Stimulated activated CD8-positive, alpha-beta memory T cell treated with anti-CD3 and anti-CD28 coated beads, Interleukin-7, amount 100 ng/mL, for 1 hour (primary cell): ENCODE measurements around the gene ADAM8.
"Not testable (repeated sequence)": the region's sequence is repeated elsewhere in the genome, so short reads cannot be mapped to it uniquely, and the experiment has no call there.

Source experiments
- DNase-seq, 2 donors: peaks; one replicate each; pipeline ENCODE4 v3.0.0-alpha.2; 2020; ENCODE audit warnings: low read depth in 2 of 2

Gene ADAM8

DNA sequence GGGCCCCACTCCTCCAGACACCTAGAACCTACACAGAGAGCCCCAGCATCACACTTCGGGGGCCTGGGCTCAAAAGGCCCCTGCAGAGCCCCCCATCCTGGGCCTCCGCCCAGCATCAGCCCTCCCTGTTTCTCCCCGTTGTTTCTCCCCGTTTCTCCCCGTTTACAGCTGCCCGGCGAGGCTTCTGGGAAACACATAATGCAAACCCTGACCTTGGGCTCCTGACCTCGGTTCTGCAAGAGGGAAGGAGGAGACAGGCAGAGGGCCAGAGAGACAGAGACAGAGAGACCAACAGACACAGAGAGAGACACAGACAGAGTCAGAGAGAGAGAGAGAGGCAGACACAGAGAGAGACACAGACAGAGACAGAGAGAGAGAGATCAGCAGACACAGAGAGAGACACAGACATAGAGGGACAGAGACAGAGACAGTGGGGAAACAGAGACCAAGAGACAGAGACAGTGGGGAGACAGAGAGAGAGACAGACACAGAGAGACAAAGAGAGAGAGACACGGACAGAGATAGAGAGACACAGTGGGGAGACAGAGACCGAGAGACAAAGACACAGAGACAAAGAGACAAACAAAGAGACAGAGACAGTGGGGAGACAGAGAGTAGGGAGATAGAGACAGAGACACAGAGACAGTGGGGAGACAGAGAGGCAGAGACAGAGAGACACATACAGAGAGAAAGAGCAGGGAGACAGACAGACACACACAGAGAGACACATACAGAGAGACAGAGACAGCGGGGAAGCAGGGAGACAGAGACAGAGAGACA lies 26.5 kb downstream of the ADAM8 start:
- no peak for DNase-seq

DNA sequence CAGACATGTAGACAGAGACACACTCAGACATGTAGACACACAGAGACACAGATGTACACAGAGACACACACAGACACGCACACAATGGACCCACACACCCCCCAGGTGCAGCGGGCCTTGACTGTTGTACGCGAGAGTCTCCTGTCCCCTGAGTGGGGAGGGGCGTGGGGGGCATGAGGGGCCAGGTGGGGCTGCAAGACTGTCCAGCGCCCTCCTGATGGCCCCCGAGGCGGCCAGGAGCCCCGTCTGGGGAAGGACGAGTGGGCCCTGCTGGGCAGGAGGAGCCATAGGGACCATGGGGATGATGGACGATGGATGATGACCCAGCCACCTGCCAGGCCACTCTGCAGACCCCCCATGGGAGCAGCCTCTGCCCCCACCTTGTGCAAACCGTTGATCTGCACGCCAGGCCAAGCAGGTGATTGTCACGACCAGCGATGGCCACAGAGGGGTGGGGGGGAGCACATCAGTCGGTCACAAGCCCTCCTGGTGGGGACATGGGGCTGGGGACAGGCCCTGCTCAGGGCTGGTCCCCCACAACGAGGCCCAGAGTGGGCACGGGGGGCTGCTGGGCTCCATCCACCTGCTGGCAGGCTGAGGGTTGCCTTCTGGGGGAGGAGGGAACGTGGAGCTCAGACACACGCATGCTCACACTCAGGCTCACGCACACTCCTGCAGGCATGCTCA lies 27.4 kb downstream of the ADAM8 start:
- no peak for DNase-seq

- DNase-seq, result no peak
Observed at GRCh38 chr10:133248334-133248715, 28.3 kb downstream of the ADAM8 start.

- DNase-seq, result no peak
Observed at GRCh38 chr10:133247681-133248333, 28.9 kb downstream of the ADAM8 start.

GRCh38 chr10:133246236-133246626 lies 30.4 kb downstream of the ADAM8 start:
- DNase-seq, result no peak

- no peak for DNase-seq
Observed at GRCh38 chr10:133245439-133246235, 31.0 kb downstream of the ADAM8 start.

DNA sequence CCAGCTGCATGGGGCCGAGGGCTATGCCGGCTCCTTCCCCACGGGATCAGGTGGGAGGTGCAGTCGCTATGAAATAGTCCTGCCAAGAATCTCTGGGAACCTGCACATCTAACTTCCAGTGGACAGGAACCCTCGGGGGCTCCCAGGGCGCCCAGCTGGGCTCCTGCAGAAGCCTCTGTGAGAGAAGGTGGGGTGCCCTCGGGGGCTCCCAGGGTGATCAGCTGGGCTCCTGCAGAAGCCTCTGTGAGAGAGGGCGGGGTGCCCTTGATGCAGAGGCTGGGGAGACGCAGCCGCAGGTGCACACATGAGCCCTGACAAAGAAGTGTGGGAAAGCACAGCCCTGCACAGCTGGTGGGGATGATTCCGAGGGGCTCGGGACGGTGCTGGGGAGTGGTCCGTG lies 33.1 kb downstream of the ADAM8 start:
- DNase-seq, result no peak

DNA sequence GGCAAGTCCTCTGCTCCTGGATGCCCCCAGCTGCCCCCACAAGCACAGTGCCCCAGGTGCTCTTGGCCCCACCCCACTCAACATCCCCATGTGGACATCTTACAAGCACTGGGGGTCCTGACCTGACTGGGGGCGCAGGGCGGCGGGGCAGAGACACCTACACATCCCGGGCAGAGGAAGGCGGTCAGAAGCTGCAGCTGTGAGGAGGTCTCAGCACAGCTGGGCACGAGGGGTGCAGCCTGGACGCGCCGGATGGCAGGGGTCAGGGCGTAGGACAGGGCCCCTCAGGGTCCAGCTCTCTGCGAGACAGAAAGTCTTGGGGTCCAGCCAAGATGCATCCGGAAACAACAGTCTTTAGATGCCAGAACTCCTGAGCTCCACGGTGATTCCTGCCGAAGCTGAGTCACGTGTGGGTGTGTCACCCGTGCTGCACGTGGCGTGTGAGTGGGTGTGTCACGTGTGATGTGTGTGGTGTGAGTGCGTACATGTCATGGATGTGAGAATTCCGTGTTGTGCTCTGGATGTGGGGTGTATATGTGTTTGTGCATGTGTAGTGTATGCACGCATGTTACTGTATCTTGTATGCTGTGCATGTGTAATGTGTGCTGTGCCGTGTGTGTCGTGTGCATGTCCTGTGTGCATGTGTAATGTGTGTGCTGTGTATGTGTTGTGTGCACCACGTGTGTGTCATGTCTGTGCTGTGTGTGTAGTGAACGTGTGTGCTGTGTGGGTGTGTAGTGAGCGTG lies 33.9 kb downstream of the ADAM8 start:
- no peak for DNase-seq

GRCh38 chr10:133241501-133242205 lies 35.0 kb downstream of the ADAM8 start:
- no peak for DNase-seq

- no peak for DNase-seq
Observed at GRCh38 chr10:133239990-133240389, 36.7 kb downstream of the ADAM8 start.

DNA sequence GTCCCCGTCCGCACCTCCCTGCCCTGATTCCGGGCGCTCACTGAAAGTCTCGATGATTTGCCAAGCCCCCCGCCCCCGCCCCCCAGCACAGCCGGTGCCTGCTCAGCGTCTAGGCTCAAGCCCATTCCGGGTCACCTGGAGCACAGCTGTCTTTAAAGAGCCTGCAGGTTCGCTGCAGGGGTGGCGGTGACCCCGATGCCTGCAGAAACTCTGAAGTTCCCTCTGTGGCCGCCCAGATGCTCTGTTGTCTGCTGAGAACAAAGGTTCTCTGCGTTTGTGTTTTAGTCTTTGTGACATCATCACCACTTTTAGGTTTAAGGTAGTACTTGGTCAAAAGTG lies 38.2 kb downstream of the ADAM8 start:
- DNase-seq, result no peak

- DNase-seq, result no peak
Observed at GRCh38 chr10:133237588-133238465, 38.8 kb downstream of the ADAM8 start, which contains the start of gene VENTX. VENTX (plus strand) TSS chr10:133237855; CDS start chr10:133237915, 60 bp downstream.

DNA sequence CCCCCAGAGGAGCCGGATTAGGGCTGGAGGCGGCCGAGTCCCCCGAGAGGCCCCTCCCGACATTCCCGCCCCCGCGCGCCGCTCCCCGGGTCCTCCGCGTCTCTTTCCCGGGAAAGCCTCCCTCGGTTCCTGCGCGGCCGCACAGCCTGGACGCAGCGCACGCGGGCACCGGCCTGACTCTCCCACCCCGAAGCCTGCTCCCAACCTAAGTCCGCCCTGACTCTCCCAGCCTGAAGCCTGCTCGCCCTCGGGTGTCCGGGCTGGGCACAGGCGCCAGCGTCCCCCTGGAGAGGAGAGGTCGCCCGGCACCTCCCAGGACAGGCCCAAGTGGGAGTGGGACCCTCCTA lies 39.5 kb downstream of the ADAM8 start:
- DNase-seq, result no peak

GRCh38 chr10:133236401-133237240 lies 40.0 kb downstream of the ADAM8 start:
- no peak for DNase-seq

DNA sequence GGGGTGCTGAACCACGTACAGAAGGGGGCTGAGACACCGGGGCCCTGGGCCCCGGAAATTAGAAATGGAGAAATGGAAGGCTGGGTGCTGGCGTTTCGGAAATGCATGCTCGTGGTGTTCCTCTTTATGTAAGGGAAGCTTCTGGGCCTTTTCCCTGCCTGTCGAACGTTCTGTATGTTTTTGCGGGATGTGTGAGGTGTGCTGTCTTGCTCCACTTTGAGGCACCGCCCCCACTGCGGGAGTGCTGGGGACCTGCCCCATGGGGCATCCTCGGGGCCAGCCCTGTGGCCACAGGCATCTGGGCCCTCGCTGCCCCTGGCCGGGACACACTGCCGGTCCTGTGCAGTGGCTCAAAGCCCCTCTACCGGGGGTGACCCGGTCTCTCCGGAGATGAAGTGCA lies 40.7 kb downstream of the ADAM8 start:
- no peak for DNase-seq

- DNase-seq, result no peak
Observed at GRCh38 chr10:133235265-133235855, 41.3 kb downstream of the ADAM8 start.

DNA sequence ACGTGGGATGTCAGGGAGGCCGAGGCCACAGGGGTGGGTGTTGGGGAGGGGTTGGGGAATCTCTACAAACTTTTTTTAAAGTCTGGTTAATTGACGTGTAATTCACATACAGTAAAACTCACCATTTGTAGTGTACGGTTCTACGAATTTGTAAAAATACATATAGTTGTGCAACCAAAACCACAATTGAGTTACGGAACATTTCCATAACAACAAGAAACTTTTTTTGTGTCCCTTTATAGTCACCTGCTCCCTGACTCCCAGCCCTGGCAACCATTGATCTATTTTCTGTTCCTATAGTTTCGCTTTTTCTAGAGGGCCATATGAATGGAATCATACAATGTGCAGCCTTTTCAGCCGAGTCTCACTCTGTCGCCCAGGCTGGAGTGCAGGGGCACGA lies 41.9 kb downstream of the ADAM8 start:
- DNase-seq, result not testable (repeated sequence)

GRCh38 chr10:133231946-133232574 lies 44.6 kb downstream of the ADAM8 start:
- no peak for DNase-seq
